ENCODE results near the gene ZNF410. TPM values are rescaled to one million over a fixed set of nuclear protein-coding genes. Genes with fewer than 3 reads are reported as not detected.

Gene ZNF410
- total RNA-seq, 1 donor, result 73.6 TPM

GRCh38 chr14:73924337-73924736 lies 37.7 kb downstream of the ZNF410 start:
- no peak for TF ChIP-seq CTCF (IDR thresholded peaks at IDR 0.05; ENCODE audit: insufficient read depth, low read length)
- no peak overlapping the region for H3K4me3 ChIP-seq (ENCODE audit: low read depth, low read length)
- no peak for DNase-seq (ENCODE audit: low read depth)

GRCh38 chr14:73935666-73936065 lies 49.0 kb downstream of the ZNF410 start:
- peak; percentile 45 for TF ChIP-seq CTCF (IDR thresholded peaks at IDR 0.05; ENCODE audit: insufficient read depth, low read length)
- no peak overlapping the region for H3K4me3 ChIP-seq (ENCODE audit: low read depth, low read length)
- peak; percentile 11 for DNase-seq (ENCODE audit: low read depth)

- TF ChIP-seq CTCF (IDR thresholded peaks at IDR 0.05; ENCODE audit: insufficient read depth, low read length), result no peak
- no peak for DNase-seq (ENCODE audit: low read depth)
- no peak overlapping the region for H3K4me3 ChIP-seq (ENCODE audit: low read depth, low read length)
Measured at GRCh38 chr14:73936548-73936947, 49.9 kb downstream of the ZNF410 start.

- no peak overlapping the region for H3K4me3 ChIP-seq (ENCODE audit: low read depth, low read length)
- DNase-seq (ENCODE audit: low read depth), result no peak
- no peak for TF ChIP-seq CTCF (IDR thresholded peaks at IDR 0.05; ENCODE audit: insufficient read depth, low read length)
Measured at GRCh38 chr14:73937012-73937411, 50.4 kb downstream of the ZNF410 start.

GRCh38 chr14:73942180-73942579 lies 55.5 kb downstream of the ZNF410 start:
- no peak for DNase-seq (ENCODE audit: low read depth)
- H3K4me3 ChIP-seq (ENCODE audit: low read depth, low read length), result no peak overlapping the region
- no peak for TF ChIP-seq CTCF (IDR thresholded peaks at IDR 0.05; ENCODE audit: insufficient read depth, low read length)

- H3K4me3 ChIP-seq (ENCODE audit: low read depth, low read length), result no peak overlapping the region
- TF ChIP-seq CTCF (IDR thresholded peaks at IDR 0.05; ENCODE audit: insufficient read depth, low read length), result no peak
- peak; percentile 72 for DNase-seq (ENCODE audit: low read depth)
Measured at GRCh38 chr14:73943083-73943482, 56.4 kb downstream of the ZNF410 start.

- no peak overlapping the region for H3K4me3 ChIP-seq (ENCODE audit: low read depth, low read length)
- no peak for TF ChIP-seq CTCF (IDR thresholded peaks at IDR 0.05; ENCODE audit: insufficient read depth, low read length)
- DNase-seq (ENCODE audit: low read depth), result no peak
Measured at GRCh38 chr14:73944432-73945158, 57.9 kb downstream of the ZNF410 start.
